ENCODE measurements around the gene RPL3. TPM values are rescaled to one million over a fixed set of nuclear protein-coding genes. Genes with fewer than 3 reads are reported as not detected.

RPL3 gene
- total and polyA plus RNA-seq, 4 donors = 580 to 1,767 (median 1,184) TPM

GRCh38 chr22:39309881-39310714, 9.3 kb downstream of the RPL3 start:
- no peaks in the 10 kb centered on the region for H3K27me3 ChIP-seq (ENCODE audit: control insufficient read depth in 4 of 4, insufficient read depth in 4 of 4, low read length in 3 of 4)
- no peak overlapping the region for H3K4me3 ChIP-seq (ENCODE audit: low read depth in 1 of 3, low read length in 3 of 3)
- WGBS = 87% methylated on average over 16 of the region's 16 CpGs
- peaks cover 24 to 36% (median 30%) of the 10 kb centered on the region in 4 donors for H3K36me3 ChIP-seq (ENCODE audit: control insufficient read depth in 4 of 4, insufficient read depth in 3 of 4, low read depth in 1 of 4, low read length in 3 of 4)
- H3K9me3 ChIP-seq (ENCODE audit: control insufficient read depth in 4 of 4, low read length in 3 of 4) = no peaks in the 10 kb centered on the region
- H3K27ac ChIP-seq (ENCODE audit: low read depth in 1 of 2, low read length in 2 of 2) = peak overlapping the region in 1 of 2 donors; percentile 4
- peaks cover under 1 to 44% (median 24%) of the 10 kb centered on the region in 4 donors for H3K4me1 ChIP-seq (ENCODE audit: control insufficient read depth in 4 of 4, insufficient read depth in 4 of 4, low read length in 3 of 4)
- no peak for TF ChIP-seq GABPA (IDR thresholded peaks at IDR 0.05 in 1 of 2, conservative IDR thresholded peaks at IDR 0.05 in 1 of 2)
- TF ChIP-seq SP1 (IDR thresholded peaks at IDR 0.05) = no peak
- TF ChIP-seq RXRA (IDR thresholded peaks at IDR 0.05) = no peak
- no peak for TF ChIP-seq YY1 (IDR thresholded peaks at IDR 0.05)
- no peak for TF ChIP-seq JUND (IDR thresholded peaks at IDR 0.05)
- no peak for TF ChIP-seq HNF4G (IDR thresholded peaks at IDR 0.05)
- no peak for TF ChIP-seq FOXA1 (IDR thresholded peaks at IDR 0.05)
- TF ChIP-seq FOXA2 (IDR thresholded peaks at IDR 0.05) = no peak
- no peak for TF ChIP-seq TAF1 (conservative IDR thresholded peaks at IDR 0.05)
- no peak for TF ChIP-seq RAD21 (IDR thresholded peaks at IDR 0.05)
- TF ChIP-seq CTCF (IDR thresholded peaks at IDR 0.05; ENCODE audit: low read depth, low read length, missing input control) = no peak
- TF ChIP-seq HNF4A (conservative IDR thresholded peaks at IDR 0.05) = no peak
- TF ChIP-seq EGR1 (IDR thresholded peaks at IDR 0.05; ENCODE audit: low read depth in 2 of 2) = no peak
- no peak for TF ChIP-seq REST (IDR thresholded peaks at IDR 0.05)
- no peak for TF ChIP-seq MAX (IDR thresholded peaks at IDR 0.05)
- TF ChIP-seq ATF3 (IDR thresholded peaks at IDR 0.05) = no peak
- TF ChIP-seq ZBTB33 (IDR thresholded peaks at IDR 0.05) = no peak
- no peak for DNase-seq (ENCODE audit: low spot score)
- no peak overlapping the region for H3K9ac ChIP-seq (ENCODE audit: low read depth in 1 of 2, low read length in 2 of 2)
